Left cardiac atrium (tissue), 4 donors: ENCODE measurements around the gene GLT1D1. TPM values are rescaled to one million over a fixed set of nuclear protein-coding genes. Genes with fewer than 3 reads are reported as not detected.

Experiments
- ATAC-seq, 2 donors: fragments of 200-7000 bp; cut with Tn5 transposase; one replicate each; pipeline ENCODE4 v1.9.1; 2020; ENCODE audit warnings: mild to moderate bottlenecking in 2 of 2, moderate library complexity in 2 of 2
- DNase-seq: peaks from one replicate; pipeline ENCODE4 v3.0.0-alpha.2; 2020
- intact Hi-C, 2 donors: fragments of 100-400 bp; cut with DNase I; formaldehyde crosslinking; loops; one replicate each; pipeline versions ENCODE4 v1.14.1 to v1.15.1; 2022 to 2023
- total RNA-seq, 2 donors: library from RNA; stranded (reverse); fragmentation: NEBNext Ultra II Directional; extraction: Animal tissue kit (Norgen Biotek cat#: 25700); gene quantifications; one replicate each; pipeline ENCODE4 v1.2.1, GENCODE V29; 2021
- donor health status: DM: no; HTN: yes; CAD: no.
- donor health status: DM: no; HTN: yes; CAD: no; lungs with severe emphysema.
- donor health status: DM: yes; HTN: yes; CAD: no.
- donor health status: Dilated cardiomyopathy.

Gene GLT1D1
- total RNA-seq, 2 donors from 2014 or later: 0.38 to 0.50 TPM

GRCh38 chr12:128980623-128981022 is 127.3 kb downstream of the GLT1D1 start:
- intact Hi-C loops: no loop called here
- DNase-seq (no peak), ATAC-seq (no peak)

- DNase-seq: no peak
- ATAC-seq: no peak
- intact Hi-C loops: no loop called here
Measured at GRCh38 chr12:128981971-128982533, 128.8 kb downstream of the GLT1D1 start.

- ATAC-seq (no peak), DNase-seq (no peak)
- intact Hi-C loops: no loop called here
Measured at GRCh38 chr12:128982933-128983332, 129.7 kb downstream of the GLT1D1 start.

GRCh38 chr12:128983371-128983770 is 130.1 kb downstream of the GLT1D1 start:
- intact Hi-C loops: no loop called here
- ATAC-seq (no peak), DNase-seq (no peak)

- DNase-seq: no peak
- no peak for ATAC-seq
- intact Hi-C loops: no loop called here
Measured at GRCh38 chr12:128986957-128987356, 133.7 kb downstream of the GLT1D1 start.

GRCh38 chr12:128989287-128989686 is 136.0 kb downstream of the GLT1D1 start:
- intact Hi-C loops: no loop called here
- ATAC-seq (no peak), DNase-seq (no peak)

- intact Hi-C loops: no loop called here
- ATAC-seq: no peak
Measured at GRCh38 chr12:128991716-128992115, 138.4 kb downstream of the GLT1D1 start.

GRCh38 chr12:128992116-128992515 is 138.8 kb downstream of the GLT1D1 start:
- no peak for ATAC-seq
- DNase-seq: no peak
- intact Hi-C loops: no loop called here

More at GRCh38 chr12:128991716-128992115, 138.4 kb downstream of the GLT1D1 start:
- DNase-seq: no peak

GRCh38 chr12:128992550-128992949 is 139.3 kb downstream of the GLT1D1 start:
- no peak for DNase-seq
- no peak for ATAC-seq
- intact Hi-C loops: no loop called here

- intact Hi-C loops: no loop called here
- ATAC-seq (peak in 1 of 2 donors; percentile 76), DNase-seq (peak; percentile 31)
Measured at GRCh38 chr12:128994856-128995255, 141.6 kb downstream of the GLT1D1 start.

- intact Hi-C loops: no loop called here
- ATAC-seq (no peak), DNase-seq (no peak)
Measured at GRCh38 chr12:128995619-128996018, 142.3 kb downstream of the GLT1D1 start.

- intact Hi-C loops: no loop called here
- ATAC-seq (no peak), DNase-seq (no peak)
Measured at GRCh38 chr12:129001826-129002225, 148.5 kb downstream of the GLT1D1 start.

GRCh38 chr12:129002427-129002826 is 149.1 kb downstream of the GLT1D1 start:
- no peak for DNase-seq
- intact Hi-C loops: no loop called here
- ATAC-seq: no peak

- no peak for ATAC-seq
Measured at GRCh38 chr12:129005416-129005815, 152.1 kb downstream of the GLT1D1 start.

GRCh38 chr12:129005829-129006228 is 152.6 kb downstream of the GLT1D1 start:
- no peak for ATAC-seq
- DNase-seq: no peak
- intact Hi-C loops: no loop called here

More at GRCh38 chr12:129005416-129005815, 152.1 kb downstream of the GLT1D1 start:
- DNase-seq: no peak
- intact Hi-C loops: no loop called here

GRCh38 chr12:129009833-129010622 is 156.8 kb downstream of the GLT1D1 start:
- ATAC-seq: no peak
- intact Hi-C loops: no loop called here
- no peak for DNase-seq

GRCh38 chr12:129016159-129016558 is 162.9 kb downstream of the GLT1D1 start:
- intact Hi-C loops: no loop called here

GRCh38 chr12:129025055-129025454 is 171.8 kb downstream of the GLT1D1 start:
- no peak for ATAC-seq
- intact Hi-C loops: no loop called here
- no peak for DNase-seq

More at GRCh38 chr12:129016159-129016558, 162.9 kb downstream of the GLT1D1 start:
- DNase-seq (no peak), ATAC-seq (no peak)

GRCh38 chr12:129028844-129029243 is 175.6 kb downstream of the GLT1D1 start:
- intact Hi-C loops: no loop called here
- DNase-seq: no peak
- no peak for ATAC-seq
